ENCODE data around the gene LIN7C. TPM values are rescaled to one million over a fixed set of nuclear protein-coding genes. Genes with fewer than 3 reads are reported as not detected.
A peak's percentile ranks its signal among the peaks of the same experiment; 100 is the strongest.

Gene LIN7C
- total and polyA plus RNA-seq, 9 of the 15 experiments (the other 6 are each of a cell fraction or from before 2014, with no cell fraction given) = 10.8 to 52.7 (median 21.5) TPM

- TF ChIP-seq ZNF280B (CRISPR knock-in tag; IDR thresholded peaks at IDR 0.05) (no peak), MEF2A (IDR thresholded peaks at IDR 0.05; ENCODE audit: control insufficient read depth, low read depth, low read length) (no peak)
Observed at GRCh38 chr11:27466363-27466762, 40.2 kb downstream of the LIN7C start (continued).

GRCh38 chr11:27465629-27466028, 40.9 kb downstream of the LIN7C start:
- BruUV-seq (replicated peaks) = no TSS peak
- 0 out of 2 replicates have a peak, but pooled peaks cover 6% of the 10 kb centered on the region for H4K20me1 ChIP-seq (replicated peaks; ENCODE audit: control insufficient read depth, insufficient read depth, low read length)
- CTCF ChIA-PET (ENCODE audit: low intra/inter-chr PET ratio) = no interaction called here
- H3K79me2 ChIP-seq (ENCODE audit: control insufficient read depth, insufficient read depth, low read length) = peaks cover 34% of the 10 kb centered on the region
- H3K27ac ChIP-seq (ENCODE audit: extremely low read depth, low read depth, low read length) = no peak overlapping the region
- in situ Hi-C loops (cut with MboI) = no loop called here
- H3K4me3 ChIP-seq = no peak overlapping the region
- TF ChIP-seq IRF2 (CRISPR knock-in tag; IDR thresholded peaks at IDR 0.05) (no peak), MEIS2 (IDR thresholded peaks at IDR 0.05; ENCODE audit: partially characterized antibody) (peak; percentile 15)
- no peaks in the 10 kb centered on the region for H3K9me1 ChIP-seq (ENCODE audit: control insufficient read depth, insufficient read depth, low read length)
- H2AFZ ChIP-seq (ENCODE audit: low read depth, low read length) = no peak overlapping the region
- no peak for ATAC-seq
- POLR2A ChIA-PET = interaction anchor here (0.8 to 1.2 kb wide), 3 partner anchors 8 to 21 kb away, joined by 3 to 5 read pairs (median 4); no protein-coding TSS in a partner anchor
- no peak overlapping the region for H3K4me2 ChIP-seq (ENCODE audit: insufficient read depth, low read length)
- H3K4me1 ChIP-seq (replicated peaks in 1 of 2; ENCODE audit: control insufficient read depth in 2 of 2, insufficient read depth in 2 of 2, low read length in 2 of 2) = peaks cover under 1 to 18% of the 10 kb centered on the region in 2 experiments; a peak in 3 of 5 replicates
- intact Hi-C loops (cut with micrococcal nuclease) = no loop called here
- peak; percentile 72 for FAIRE-seq
- no peaks in the 10 kb centered on the region for H3K36me3 ChIP-seq (ENCODE audit: control insufficient read depth, insufficient read depth, low read length)
- no peaks in the 10 kb centered on the region for H3K27me3 ChIP-seq (ENCODE audit: control insufficient read depth in 2 of 2, insufficient read depth in 2 of 2, low read length in 2 of 2)
- H3K9me3 ChIP-seq (replicated peaks; ENCODE audit: control insufficient read depth, insufficient read depth, low read depth, low read length) = no peaks in the 10 kb centered on the region
- DNase-seq (ENCODE audit: extremely low read depth in 1 of 4, low spot score in 3 of 4) = no peak
- no peak overlapping the region for H3K9ac ChIP-seq (ENCODE audit: insufficient read depth in 1 of 2, low read depth in 2 of 2, low read length in 2 of 2)
- WGBS (ENCODE audit: insufficient coverage, low coverage, missing lambda C conversion rate) = 56% methylated on average over 3 of the region's 3 CpGs
